ENCODE measurements around the gene PDE4D.

DNA sequence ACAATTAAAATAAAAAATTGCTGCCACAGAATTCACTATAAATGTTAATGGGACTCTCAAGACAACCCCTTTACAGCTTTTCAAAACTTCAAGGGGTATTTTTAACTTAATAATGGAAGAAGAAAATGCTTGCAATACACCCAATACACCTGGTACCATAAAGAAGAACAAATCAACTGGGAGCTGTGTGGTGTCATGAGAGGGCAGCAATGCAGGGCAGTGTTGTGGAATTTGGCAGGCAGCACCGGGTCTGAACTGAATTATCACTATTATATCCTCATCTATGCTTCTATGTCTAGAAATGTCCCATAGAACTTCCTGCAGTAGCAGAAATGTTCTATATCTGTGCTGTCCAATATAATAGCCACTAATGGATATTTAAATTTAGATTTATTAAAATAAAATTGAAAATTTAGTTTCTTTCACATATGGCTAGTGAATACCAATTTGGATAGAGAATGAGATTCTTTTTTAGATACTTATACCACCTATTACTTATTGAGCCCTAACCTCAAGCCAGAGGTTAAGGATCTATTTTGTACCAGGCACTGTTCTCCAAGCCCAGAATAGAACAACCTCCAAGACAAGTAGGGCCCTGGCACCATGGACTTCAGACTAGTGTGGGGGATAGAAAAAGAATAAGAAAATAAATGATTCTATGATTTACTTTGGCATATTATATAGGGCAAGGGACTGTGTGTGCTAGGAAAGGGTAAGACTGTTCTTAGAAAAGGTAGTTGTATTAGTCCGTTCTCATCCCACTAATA is 265.3 kb downstream of the PDE4D start:
- TF ChIP-seq CTCF (IDR thresholded peaks at IDR 0.05; ENCODE audit: low read length) = no peak
- no peak for TF ChIP-seq EZH2phosphoT487 (IDR thresholded peaks at IDR 0.05; ENCODE audit: low read length)
- no peak for TF ChIP-seq EZH2 (optimal IDR thresholded peaks at IDR 0.05; ENCODE audit: low read depth, low read length)

Data from MM.1S (cell line).